HG03108 (cell line): Measurements from ENCODE around the gene CHD9.
"Not testable (repeated sequence)": the region's sequence is repeated elsewhere in the genome, so short reads cannot be mapped to it uniquely, and the experiment has no call there.

Source experiments
- ATAC-seq: cut with Tn5 transposase; IDR thresholded peaks from one replicate; pipeline ENCODE4 v1.9.1; 2021; ENCODE audit warnings: moderate library complexity; ENCODE audit not compliant: unreplicated experiment

The CHD9 gene

GRCh38 chr16:53257001-53257400 is 202.2 kb downstream of the CHD9 start:
- no peak for ATAC-seq

GRCh38 chr16:53258809-53259208 is 204.0 kb downstream of the CHD9 start:
- ATAC-seq = no peak

GRCh38 chr16:53261276-53261675 is 206.5 kb downstream of the CHD9 start:
- ATAC-seq = no peak

GRCh38 chr16:53262645-53263044 is 207.9 kb downstream of the CHD9 start:
- no peak for ATAC-seq

- no peak for ATAC-seq
These were observed 211.4 kb downstream of the CHD9 start for GRCh38 chr16:53266156-53266555.

- ATAC-seq = not testable (repeated sequence)
These were observed 223.7 kb downstream of the CHD9 start for GRCh38 chr16:53278498-53278897.

- no peak for ATAC-seq
These were observed 226.5 kb downstream of the CHD9 start for GRCh38 chr16:53281280-53281679.

GRCh38 chr16:53281859-53282258 is 227.1 kb downstream of the CHD9 start:
- no peak for ATAC-seq

GRCh38 chr16:53282328-53282727 is 227.5 kb downstream of the CHD9 start:
- ATAC-seq = no peak

- ATAC-seq = no peak
These were observed 228.5 kb downstream of the CHD9 start for GRCh38 chr16:53282975-53283946.

- no peak for ATAC-seq
These were observed 230.4 kb downstream of the CHD9 start for GRCh38 chr16:53285236-53285635.

- no peak for ATAC-seq
These were observed 235.7 kb downstream of the CHD9 start for GRCh38 chr16:53290520-53290919.

- no peak for ATAC-seq
These were observed 237.1 kb downstream of the CHD9 start for GRCh38 chr16:53291757-53292392.

- no peak for ATAC-seq
These were observed 242.7 kb downstream of the CHD9 start for GRCh38 chr16:53297477-53297876.

GRCh38 chr16:53304334-53304733 is 249.5 kb downstream of the CHD9 start:
- ATAC-seq = no peak

GRCh38 chr16:53305743-53306142 is 251.0 kb downstream of the CHD9 start:
- ATAC-seq = no peak

GRCh38 chr16:53309457-53309856 is 254.7 kb downstream of the CHD9 start:
- ATAC-seq = no peak

- ATAC-seq = no peak
These were observed 266.2 kb downstream of the CHD9 start for GRCh38 chr16:53320992-53321391.

GRCh38 chr16:53323924-53324323 is 269.1 kb downstream of the CHD9 start:
- no peak for ATAC-seq

GRCh38 chr16:53330991-53331390 is 276.2 kb downstream of the CHD9 start:
- not testable (repeated sequence) for ATAC-seq

- no peak for ATAC-seq
These were observed 279.8 kb downstream of the CHD9 start for GRCh38 chr16:53334581-53334980.

- no peak for ATAC-seq
These were observed 282.5 kb downstream of the CHD9 start for GRCh38 chr16:53337294-53337693.
